MM.1S (cell line): ENCODE data around the gene BRIP1.

Source experiments
- CTCF ChIP-seq: fragments of 300-600 bp; sonication (generic); IDR thresholded peaks from 2 replicates; pipeline ENCODE4 v1.5.1; 2016; ENCODE audit warnings: antibody characterized with exemption, low read length, mixed read lengths
- EZH2 ChIP-seq: fragments of 300-600 bp; sonication (generic); optimal IDR thresholded peaks from 2 replicates; pipeline ENCODE3; 2017; ENCODE audit warnings: low read depth, mild to moderate bottlenecking, antibody characterized with exemption, low read length, mixed read lengths

- TF ChIP-seq CTCF (no peak), EZH2 (no peak)
Observed at GRCh38 chr17:61662186-61662585, 201.1 kb downstream of the BRIP1 start.
